Upper lobe of right lung (tissue), 1 donor: ENCODE results near the gene NT5DC3. TPM values are rescaled to one million over a fixed set of nuclear protein-coding genes. Genes with fewer than 3 reads are reported as not detected.

Experiments used
- ATAC-seq: fragments of 200-7000 bp; cut with Tn5 transposase; one replicate; pipeline ENCODE4 v1.9.1; 2020; ENCODE audit warnings: mild to moderate bottlenecking, moderate library complexity
- DNase-seq: peaks from one replicate; pipeline ENCODE4 v3.0.0-alpha.2; 2020
- H3K27ac ChIP-seq: fragments of 200-600 bp; one replicate; pipeline ENCODE4 v1.8.0; 2022
- H3K27me3 ChIP-seq: fragments of 200-600 bp; one replicate; pipeline ENCODE4 v1.8.0; 2022; ENCODE audit warnings: mild to moderate bottlenecking
- H3K36me3 ChIP-seq: fragments of 200-600 bp; one replicate; pipeline ENCODE4 v1.8.0; 2022
- H3K4me1 ChIP-seq: fragments of 200-600 bp; one replicate; pipeline ENCODE4 v1.8.0; 2022
- H3K4me3 ChIP-seq: fragments of 200-600 bp; one replicate; pipeline ENCODE4 v1.8.0; 2022; ENCODE audit warnings: mild to moderate bottlenecking
- H3K9me3 ChIP-seq: fragments of 200-600 bp; one replicate; pipeline ENCODE4 v1.8.0; 2022
- intact Hi-C: fragments of 100-400 bp; cut with DNase I; formaldehyde crosslinking; loops from one replicate; pipeline ENCODE4 v1.11.0; 2022
- total RNA-seq: library from RNA; stranded (reverse); fragmentation: NEBNext Ultra II Directional; extraction: Animal tissue kit (Norgen Biotek cat#: 25700); gene quantifications from one replicate; pipeline ENCODE4 v1.2.1, GENCODE V29; 2021
- TF ChIP-seq, protein P1 (sequence below): fragments of 200-600 bp; IDR thresholded peaks from one replicate; pipeline ENCODE4 v1.8.0; 2022; ENCODE audit warnings: antibody characterized with exemption
- donor health status: DM: no; HTN: yes; CAD: no; lungs with severe emphysema.

NT5DC3 gene
- total RNA-seq, 1 donor from 2014 or later: 6.5 TPM

DNA sequence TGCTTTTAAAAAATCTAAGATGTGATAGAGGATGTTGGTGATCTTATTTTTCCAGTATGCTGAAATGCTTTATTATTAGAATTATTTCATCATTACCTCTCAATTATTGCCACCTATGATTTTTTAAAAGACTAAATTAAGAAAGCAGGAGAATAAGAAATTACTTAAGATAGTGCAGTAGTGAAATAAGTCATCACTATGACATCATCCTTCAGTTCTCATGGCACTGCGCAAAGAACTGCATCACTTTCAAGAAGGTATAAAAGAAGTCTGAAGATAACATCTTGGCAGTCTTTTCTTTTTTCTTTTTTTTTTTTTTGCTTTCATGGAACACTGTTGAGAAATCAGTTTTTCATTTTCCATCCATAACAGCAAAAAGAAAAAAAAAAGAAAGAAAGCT is 24.4 kb downstream of the NT5DC3 start:
- H3K27me3 ChIP-seq: no peaks in the 10 kb centered on the region
- no peaks in the 10 kb centered on the region for H3K4me1 ChIP-seq
- intact Hi-C loops: no loop called here
- TF ChIP-seq, protein P1, sequence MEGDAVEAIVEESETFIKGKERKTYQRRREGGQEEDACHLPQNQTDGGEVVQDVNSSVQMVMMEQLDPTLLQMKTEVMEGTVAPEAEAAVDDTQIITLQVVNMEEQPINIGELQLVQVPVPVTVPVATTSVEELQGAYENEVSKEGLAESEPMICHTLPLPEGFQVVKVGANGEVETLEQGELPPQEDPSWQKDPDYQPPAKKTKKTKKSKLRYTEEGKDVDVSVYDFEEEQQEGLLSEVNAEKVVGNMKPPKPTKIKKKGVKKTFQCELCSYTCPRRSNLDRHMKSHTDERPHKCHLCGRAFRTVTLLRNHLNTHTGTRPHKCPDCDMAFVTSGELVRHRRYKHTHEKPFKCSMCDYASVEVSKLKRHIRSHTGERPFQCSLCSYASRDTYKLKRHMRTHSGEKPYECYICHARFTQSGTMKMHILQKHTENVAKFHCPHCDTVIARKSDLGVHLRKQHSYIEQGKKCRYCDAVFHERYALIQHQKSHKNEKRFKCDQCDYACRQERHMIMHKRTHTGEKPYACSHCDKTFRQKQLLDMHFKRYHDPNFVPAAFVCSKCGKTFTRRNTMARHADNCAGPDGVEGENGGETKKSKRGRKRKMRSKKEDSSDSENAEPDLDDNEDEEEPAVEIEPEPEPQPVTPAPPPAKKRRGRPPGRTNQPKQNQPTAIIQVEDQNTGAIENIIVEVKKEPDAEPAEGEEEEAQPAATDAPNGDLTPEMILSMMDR: no peak
- ATAC-seq: no peak
- H3K27ac ChIP-seq: no peak overlapping the region
- H3K9me3 ChIP-seq: no peaks in the 10 kb centered on the region
- no peak for DNase-seq
- H3K4me3 ChIP-seq: no peak overlapping the region
- no peaks in the 10 kb centered on the region for H3K36me3 ChIP-seq

DNA sequence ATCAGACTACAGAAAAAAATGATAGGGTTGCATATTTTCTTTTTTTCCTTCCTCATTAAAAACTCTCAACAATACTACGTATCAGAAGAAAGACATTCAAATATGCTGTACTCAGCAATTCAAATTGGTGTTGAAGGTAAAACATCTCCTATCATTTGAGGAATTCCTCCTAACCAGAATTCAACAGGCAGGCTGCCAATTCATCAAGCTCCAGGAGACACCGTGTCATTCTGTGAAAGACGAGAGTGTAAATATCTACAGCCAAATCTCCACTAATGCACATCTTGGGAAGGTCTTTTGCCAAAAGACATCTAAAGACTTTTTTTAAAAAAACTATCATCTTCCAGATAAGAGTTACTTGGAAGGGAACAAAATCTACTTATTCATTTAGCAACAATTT is 26.6 kb downstream of the NT5DC3 start:
- DNase-seq (no peak), ATAC-seq (no peak)
- intact Hi-C loops: no loop called here
- Histone ChIP-seq H3K4me1 (no peaks in the 10 kb centered on the region), H3K27me3 (no peaks in the 10 kb centered on the region), H3K36me3 (no peaks in the 10 kb centered on the region), H3K9me3 (no peaks in the 10 kb centered on the region), H3K27ac (no peak overlapping the region), H3K4me3 (no peak overlapping the region)
- TF ChIP-seq, protein P1: no peak

DNA sequence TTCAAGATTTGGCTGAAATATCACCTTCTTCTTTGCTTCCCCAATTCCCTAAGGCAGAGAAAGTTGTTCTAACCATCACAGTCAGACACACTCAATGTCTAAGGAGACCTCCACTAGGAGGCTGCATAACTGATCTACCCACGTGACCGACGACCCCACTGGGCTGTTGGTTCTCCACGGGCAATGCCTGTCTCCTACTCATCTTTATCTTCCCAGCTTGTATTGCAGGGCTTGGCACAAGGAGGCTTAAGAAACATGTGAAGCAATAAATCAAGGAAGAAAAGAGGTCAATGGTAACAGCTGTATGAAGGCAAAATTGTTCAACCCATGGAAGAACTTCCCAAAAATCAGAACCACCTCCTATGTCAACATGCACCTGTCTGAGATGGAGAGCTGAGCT is 27.1 kb downstream of the NT5DC3 start:
- TF ChIP-seq, protein P1: no peak
- no peak for ATAC-seq
- intact Hi-C loops: no loop called here

DNA sequence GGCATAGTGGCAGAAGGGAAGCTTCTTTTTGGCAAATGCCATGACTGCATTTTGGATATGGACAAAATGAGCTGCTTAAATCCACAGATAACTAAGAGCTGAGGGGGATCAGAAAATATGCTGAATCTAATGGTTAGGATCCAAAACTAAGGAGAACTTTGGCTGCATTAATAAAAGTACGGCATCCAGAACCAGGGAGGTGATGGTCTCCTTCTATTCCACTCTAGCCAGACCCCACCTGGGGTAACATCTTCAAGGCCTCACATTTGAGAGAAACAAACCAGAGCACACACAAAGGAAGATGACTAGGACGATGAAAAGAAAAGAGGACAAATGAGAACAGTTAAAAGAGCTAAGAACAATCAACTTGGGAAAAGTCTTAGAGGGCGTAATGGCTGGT is 27.6 kb downstream of the NT5DC3 start:
- Histone ChIP-seq H3K27me3 (no peaks in the 10 kb centered on the region), H3K4me1 (no peaks in the 10 kb centered on the region), H3K4me3 (no peak overlapping the region), H3K27ac (no peak overlapping the region), H3K9me3 (no peaks in the 10 kb centered on the region), H3K36me3 (no peaks in the 10 kb centered on the region)
- DNase-seq (no peak), ATAC-seq (no peak)
- TF ChIP-seq, protein P1: no peak
- intact Hi-C loops: no loop called here

More for the DNA sequence above, 27.1 kb downstream of the NT5DC3 start:
- H3K36me3 ChIP-seq: no peaks in the 10 kb centered on the region
- no peak overlapping the region for H3K27ac ChIP-seq
- H3K4me1 ChIP-seq: no peaks in the 10 kb centered on the region
- no peaks in the 10 kb centered on the region for H3K27me3 ChIP-seq
- no peaks in the 10 kb centered on the region for H3K9me3 ChIP-seq
- no peak for DNase-seq
- H3K4me3 ChIP-seq: no peak overlapping the region

DNA sequence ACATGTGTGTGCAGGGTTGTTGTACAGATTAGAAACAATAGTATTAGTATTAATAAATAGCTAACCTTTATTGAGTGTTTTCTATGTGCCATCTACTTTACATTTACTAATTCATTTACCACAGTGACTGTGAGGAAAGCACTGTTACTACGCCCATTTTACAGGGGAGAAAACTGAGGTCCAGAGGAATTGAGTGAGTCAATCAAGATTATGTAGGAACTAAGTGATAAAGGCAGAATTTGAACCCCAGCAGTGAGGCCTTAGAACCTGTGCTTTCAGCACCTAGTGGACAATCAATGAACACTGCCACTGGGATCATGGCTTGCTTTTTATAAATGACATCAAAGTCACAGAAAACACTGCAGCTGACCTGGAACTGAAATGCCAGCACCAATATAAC is 28.2 kb downstream of the NT5DC3 start:
- H3K27me3 ChIP-seq: no peaks in the 10 kb centered on the region
- intact Hi-C loops: no loop called here
- TF ChIP-seq, protein P1: no peak
- no peak overlapping the region for H3K27ac ChIP-seq
- no peak overlapping the region for H3K4me3 ChIP-seq
- no peaks in the 10 kb centered on the region for H3K9me3 ChIP-seq
- no peak for DNase-seq
- ATAC-seq: no peak
- no peaks in the 10 kb centered on the region for H3K4me1 ChIP-seq
- H3K36me3 ChIP-seq: no peaks in the 10 kb centered on the region

DNA sequence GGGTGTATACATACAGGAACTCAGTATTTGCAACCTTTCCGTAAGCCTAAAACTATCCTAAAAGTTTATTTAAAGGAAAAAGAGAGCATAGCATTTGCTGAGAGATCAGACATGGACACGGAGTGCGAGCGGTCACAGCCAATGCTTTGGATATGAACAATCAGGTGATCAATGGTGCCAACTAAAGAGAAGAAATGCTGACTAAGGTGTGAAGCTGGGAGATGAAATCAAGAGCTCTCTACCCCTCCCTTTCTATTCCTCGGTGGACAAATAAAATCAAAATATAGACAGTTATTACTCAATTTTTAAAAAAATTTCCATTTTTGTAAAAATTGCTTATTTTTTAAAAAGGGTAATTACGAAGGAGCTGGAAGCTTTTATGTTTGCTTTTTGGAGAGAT is 29.2 kb downstream of the NT5DC3 start:
- Histone ChIP-seq H3K27me3 (no peaks in the 10 kb centered on the region), H3K9me3 (no peaks in the 10 kb centered on the region), H3K4me3 (no peak overlapping the region), H3K36me3 (no peaks in the 10 kb centered on the region), H3K27ac (no peak overlapping the region), H3K4me1 (no peaks in the 10 kb centered on the region)
- intact Hi-C loops: no loop called here
- TF ChIP-seq, protein P1: no peak
- DNase-seq: no peak
- no peak for ATAC-seq
